SK-N-SH (cell line): ENCODE data around the gene OCSTAMP. TPM values are rescaled to one million over a fixed set of nuclear protein-coding genes. Genes with fewer than 3 reads are reported as not detected.

ENCODE experiments used
- CTCF ChIA-PET: fragments of 300-600, 350-600 bp; formaldehyde crosslinking; extraction: SDS; loops from one replicate; lab custom pipeline; 2021; lab: Yijun Ruan, JAX
- POLR2A ChIA-PET: fragments of 350-600 bp; sonication (Branson Sonifier 250); formaldehyde crosslinking; extraction: SDS; loops from one replicate; lab custom pipeline; 2020; ENCODE audit warnings: antibody characterized with exemption, inconsistent platforms; lab: Yijun Ruan, JAX
- DNase-seq: peaks from one replicate; pipeline ENCODE4 v3.0.0; 2012
- H2AFZ ChIP-seq: fragments of 200-600 bp; sonication (generic); 2 replicates; pipeline ENCODE4 v1.8.1; 2016; ENCODE audit warnings: antibody characterized with exemption, mild to moderate bottlenecking, low read depth
- H3F3A ChIP-seq: fragments of 200-600 bp; sonication (generic); replicated peaks from 2 replicates; pipeline ENCODE3; 2016; ENCODE audit warnings: antibody characterized with exemption, mild to moderate bottlenecking; ENCODE audit not compliant: insufficient read depth
- H3K27ac ChIP-seq, 2 experiments: fragments of 200-500 bp in 1 of 2; fragments of 200-600 bp in 1 of 2; sonication (Bioruptor generic) in 1 of 2; sonication (generic), shearing (Covaris generic) in 1 of 2; 2 replicates each; pipeline versions ENCODE4 v1.5.1 to v1.6.1; 2014 to 2016; ENCODE audit warnings: low read depth in 2 of 2, inconsistent platforms in 1 of 2, low read length in 1 of 2, mild to moderate bottlenecking in 1 of 2, mixed read lengths in 1 of 2
- H3K27me3 ChIP-seq: fragments of 200-600 bp; sonication (generic), shearing (Covaris generic); 2 replicates; pipeline ENCODE4 v1.6.1; 2016; ENCODE audit warnings: mixed run types; ENCODE audit not compliant: insufficient read depth
- H3K36me3 ChIP-seq, 2 experiments: fragments of 200-500 bp in 1 of 2; fragments of 200-600 bp in 1 of 2; sonication (Bioruptor generic) in 1 of 2; sonication (generic) in 1 of 2; replicated peaks in 1 of 2; 2 replicates each; pipeline versions ENCODE3 to v1.5.1; 2014 to 2016; ENCODE audit warnings: low read length in 1 of 2, mild to moderate bottlenecking in 1 of 2; ENCODE audit not compliant: insufficient read depth in 2 of 2, control insufficient read depth in 1 of 2
- H3K4me1 ChIP-seq, 2 experiments: fragments of 200-500 bp in 1 of 2; fragments of 200-600 bp in 1 of 2; sonication (Bioruptor generic) in 1 of 2; sonication (generic), shearing (Covaris generic) in 1 of 2; 2 replicates each; pipeline versions ENCODE4 v1.5.1 to v1.6.1; 2014 to 2016; ENCODE audit warnings: low read depth in 1 of 2, low read length in 1 of 2, mixed run types in 1 of 2; ENCODE audit not compliant: insufficient read depth in 2 of 2, control insufficient read depth in 1 of 2
- H3K4me2 ChIP-seq: fragments of 200-600 bp; sonication (generic), shearing (Covaris generic); 2 replicates; pipeline ENCODE4 v1.6.1; 2017; ENCODE audit warnings: mixed run types
- H3K4me3 ChIP-seq, 2 experiments: fragments of 200-500 bp in 1 of 2; fragments of 200-600 bp in 1 of 2; sonication (Bioruptor generic) in 1 of 2; sonication (generic), shearing (Covaris generic) in 1 of 2; 2 replicates each; pipeline versions ENCODE4 v1.5.1 to v1.8.1; 2014 to 2016; ENCODE audit warnings: low read depth in 2 of 2, inconsistent platforms in 1 of 2, low read length in 1 of 2, mild to moderate bottlenecking in 1 of 2, mixed read lengths in 1 of 2, moderate library complexity in 1 of 2
- H3K79me2 ChIP-seq: fragments of 200-600 bp; sonication (generic); 2 replicates; pipeline ENCODE4 v1.8.1; 2017; ENCODE audit warnings: mild to moderate bottlenecking; ENCODE audit not compliant: insufficient read depth
- H3K9ac ChIP-seq: fragments of 200-600 bp; sonication (generic); 2 replicates; pipeline ENCODE4 v1.6.1; 2017; ENCODE audit warnings: mixed run types
- H3K9me2 ChIP-seq: fragments of 200-600 bp; sonication (generic); 2 replicates; pipeline ENCODE4 v1.6.1; 2017; ENCODE audit warnings: mixed run types
- H3K9me3 ChIP-seq: fragments of 200-600 bp; sonication (generic); 2 replicates; pipeline ENCODE4 v1.6.1; 2017; ENCODE audit warnings: mixed run types, mild to moderate bottlenecking, moderate library complexity
- H4K20me1 ChIP-seq: fragments of 200-600 bp; sonication (generic); 2 replicates; pipeline ENCODE4 v1.6.1; 2017; ENCODE audit warnings: mild to moderate bottlenecking, mixed run types; ENCODE audit not compliant: insufficient read depth
- CHD2 ChIP-seq: fragments of 150-350 bp; IDR thresholded peaks from 2 replicates; pipeline ENCODE4 v1.6.1; 2018; ENCODE audit warnings: low read length; ENCODE audit not compliant: partially characterized antibody
- ELF1 ChIP-seq: IDR thresholded peaks from 2 replicates; pipeline ENCODE4 v1.4.0; 2012
- EZH2phosphoT487 ChIP-seq: fragments of 200-600 bp; sonication (generic); IDR thresholded peaks from 2 replicates; pipeline ENCODE4 v1.6.1; 2017; ENCODE audit warnings: low read depth, mixed run types, mild to moderate bottlenecking, antibody characterized with exemption, moderate library complexity, borderline replicate concordance
- FOXM1 ChIP-seq: IDR thresholded peaks from 2 replicates; pipeline ENCODE4 v1.4.0; 2012; ENCODE audit warnings: low read depth, mild to moderate bottlenecking
- GABPA ChIP-seq: IDR thresholded peaks from 2 replicates; pipeline ENCODE4 v1.4.0; 2012; ENCODE audit warnings: low read depth, mild to moderate bottlenecking
- GATA2 ChIP-seq: sonication (generic); formaldehyde crosslinking; IDR thresholded peaks from 2 replicates; pipeline ENCODE4 v1.5.0; 2020; ENCODE audit warnings: mild to moderate bottlenecking, missing genetic modification reagents
- JUND ChIP-seq: IDR thresholded peaks from 2 replicates; pipeline ENCODE4 v1.4.0; 2012
- MEF2A ChIP-seq: IDR thresholded peaks from 2 replicates; pipeline ENCODE4 v1.4.0; 2012; ENCODE audit warnings: low read depth, borderline replicate concordance
- POLR2AphosphoS5 ChIP-seq: IDR thresholded peaks from 2 replicates; pipeline ENCODE4 v1.6.1; 2012; ENCODE audit warnings: low read depth, low read length
- RAD21 ChIP-seq: IDR thresholded peaks from 2 replicates; pipeline ENCODE4 v1.6.1; 2012; ENCODE audit warnings: mild to moderate bottlenecking, low read length
- SIN3A ChIP-seq: IDR thresholded peaks from 2 replicates; pipeline ENCODE4 v1.6.1; 2012; ENCODE audit warnings: low read depth, mild to moderate bottlenecking, low read length, moderate library complexity, borderline replicate concordance
- SMC3 ChIP-seq: IDR thresholded peaks from 2 replicates; pipeline ENCODE4 v1.6.1; 2012; ENCODE audit warnings: low read depth, low read length, improper control_type of control experiment
- TAF1 ChIP-seq: IDR thresholded peaks from 2 replicates; pipeline ENCODE4 v1.6.1; 2012; ENCODE audit warnings: low read depth, mild to moderate bottlenecking, low read length, moderate library complexity, borderline replicate concordance
- TEAD4 ChIP-seq: IDR thresholded peaks from 2 replicates; pipeline ENCODE4 v1.4.0; 2012; ENCODE audit warnings: mild to moderate bottlenecking, borderline replicate concordance; ENCODE audit not compliant: insufficient read depth
- WGBS: methylation state at CpG from one replicate; pipeline ENCODE4 v1.1.6; 2017; ENCODE audit warnings: low lambda C conversion rate; 5-methylcytosine and 5-hydroxymethylcytosine counted together
- polyA plus RNA-seq, 3 experiments: library from polyadenylated mRNA; depleted of rRNA; stranded (reverse); fragments of >200 nt; gene quantifications; 2 replicates each; pipeline ENCODE4 v1.2.3, GENCODE V29; 2012
- TF ChIP-seq, protein P1 (sequence below): IDR thresholded peaks from 2 replicates; pipeline ENCODE4 v1.6.1; 2012; ENCODE audit warnings: mild to moderate bottlenecking, low read depth, low read length, moderate library complexity
- TF ChIP-seq, protein P2 (sequence below): fragments of 150-350 bp; IDR thresholded peaks from 2 replicates; pipeline ENCODE4 v1.6.1; 2017; ENCODE audit warnings: antibody characterized with exemption, low read length, low read depth, borderline replicate concordance
- TF ChIP-seq, protein P3 (sequence below): IDR thresholded peaks from 2 replicates; pipeline ENCODE4 v1.4.0; 2012; ENCODE audit warnings: low read depth
- TF ChIP-seq, protein P4 (sequence below): fragments of 200-600 bp; sonication (generic); IDR thresholded peaks from 2 replicates; pipeline ENCODE4 v1.6.1; 2017; ENCODE audit warnings: antibody characterized with exemption, mild to moderate bottlenecking, moderate library complexity

The OCSTAMP gene
- polyA plus RNA-seq, 1 of the 3 experiments (the other 2 are of a cell fraction), result not detected

DNA sequence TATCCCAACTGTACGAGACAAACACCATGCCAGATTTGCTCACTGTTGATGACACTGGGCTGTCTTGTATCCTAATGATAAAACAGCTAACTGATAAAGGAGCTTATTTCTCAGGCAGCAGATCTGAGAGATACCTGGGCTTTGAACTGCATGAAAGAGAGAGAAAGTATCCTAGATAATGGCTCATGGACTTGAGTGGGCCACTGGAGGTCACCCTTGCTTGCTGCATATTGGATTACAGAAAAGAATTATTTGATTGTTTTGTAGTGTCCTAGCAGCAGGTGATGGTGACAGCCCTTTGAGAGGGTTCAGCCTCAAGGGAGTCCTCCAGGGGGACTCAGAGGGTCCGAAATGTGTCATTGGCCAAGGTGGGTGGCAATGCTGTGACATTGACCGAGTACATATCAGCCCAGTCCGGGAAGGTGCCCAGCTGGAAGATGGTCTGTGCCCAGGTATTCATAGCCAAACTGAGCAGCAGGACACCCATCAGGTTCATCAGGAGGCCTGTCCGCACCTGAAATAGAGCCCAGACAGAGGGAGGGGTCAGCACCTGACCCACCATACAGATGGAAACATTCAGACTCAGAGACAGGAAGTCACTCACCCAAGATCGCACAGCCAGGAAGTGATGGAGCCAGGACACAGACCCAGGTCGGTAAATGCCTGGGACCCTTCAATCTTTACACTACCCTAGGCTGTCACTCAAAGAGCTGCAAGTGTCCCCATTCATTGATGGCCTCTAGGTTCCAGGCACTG lies 9.4 kb upstream of the OCSTAMP start:
- no peak for DNase-seq
- H3K4me3 ChIP-seq, result no peak overlapping the region
- no peaks in the 10 kb centered on the region for H3K9me3 ChIP-seq
- no peaks in the 10 kb centered on the region for H3K9me2 ChIP-seq
- ChIA-PET POLR2A (no interaction called here), CTCF (interaction anchor here (0.7 to 9.0 kb wide), 11 partner anchors 10 to 431 kb away, joined by 3 to 102 read pairs (median 4); partner anchors contain the start of gene OCSTAMP)
- H3K79me2 ChIP-seq, result no peaks in the 10 kb centered on the region
- no peak overlapping the region for H3K4me2 ChIP-seq
- TF ChIP-seq SMC3, result peak; percentile 29; the same call in 1 of the 2 replicates
- peak; percentile 65 for TF ChIP-seq RAD21
- TF ChIP-seq TAF1, result no peak
- peaks cover 0 to 9% of the 10 kb centered on the region in 2 experiments; a peak in 1 of 4 replicates for H3K4me1 ChIP-seq
- no peaks in the 10 kb centered on the region for H3F3A ChIP-seq
- H3K9ac ChIP-seq, result no peak overlapping the region
- no peak overlapping the region for H2AFZ ChIP-seq
- H3K36me3 ChIP-seq, result no peaks in the 10 kb centered on the region
- WGBS, result 58% methylated on average over 3 of the region's 7 CpGs
- H3K27ac ChIP-seq, result no peak overlapping the region
- no peaks in the 10 kb centered on the region; the same call in 1 of the 2 replicates for H3K27me3 ChIP-seq
- no peaks in the 10 kb centered on the region for H4K20me1 ChIP-seq

DNA sequence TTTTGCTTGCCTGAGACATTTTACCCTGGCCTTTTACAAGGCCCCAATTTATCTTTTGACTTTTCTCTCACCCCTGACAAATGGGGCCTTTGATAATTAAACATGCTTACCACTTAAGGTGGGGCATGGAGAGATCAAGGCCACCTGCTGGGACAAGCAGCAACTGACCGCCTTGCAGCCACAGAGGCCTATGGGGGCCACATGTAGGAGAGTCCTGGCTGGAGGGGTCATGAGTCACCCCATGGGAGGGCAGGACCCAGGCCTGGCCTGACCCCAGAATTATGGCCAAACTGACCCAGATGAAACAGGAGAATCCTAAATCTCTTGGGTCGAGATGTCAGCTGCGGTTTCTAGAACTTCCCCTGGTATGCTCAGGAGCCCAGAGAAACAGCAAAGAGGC lies 8.5 kb upstream of the OCSTAMP start:
- H3K9me2 ChIP-seq, result no peaks in the 10 kb centered on the region
- no peaks in the 10 kb centered on the region; the same call in 1 of the 2 replicates for H3K27me3 ChIP-seq
- peaks cover 0 to 9% of the 10 kb centered on the region in 2 experiments; a peak in 1 of 4 replicates for H3K4me1 ChIP-seq
- no peak overlapping the region for H3K27ac ChIP-seq
- H4K20me1 ChIP-seq, result no peaks in the 10 kb centered on the region
- no peak overlapping the region for H2AFZ ChIP-seq
- H3K9ac ChIP-seq, result no peak overlapping the region
- H3K36me3 ChIP-seq, result no peaks in the 10 kb centered on the region
- no peaks in the 10 kb centered on the region for H3K79me2 ChIP-seq
- H3K4me3 ChIP-seq, result no peak overlapping the region
- CTCF ChIA-PET, result interaction anchor here (0.7 to 9.0 kb wide), 11 partner anchors 9 to 430 kb away, joined by 3 to 102 read pairs (median 4); partner anchors contain the start of gene OCSTAMP
- 79% methylated on average over 2 of the region's 3 CpGs for WGBS
- DNase-seq, result no peak
- no peaks in the 10 kb centered on the region for H3F3A ChIP-seq
- no peaks in the 10 kb centered on the region for H3K9me3 ChIP-seq
- no peak overlapping the region for H3K4me2 ChIP-seq
- POLR2A ChIA-PET, result no interaction called here
- no peak for TF ChIP-seq SIN3A
- TF ChIP-seq ELF1, result no peak
- no peak for TF ChIP-seq GABPA
- TF ChIP-seq FOXM1, result no peak
- no peak for TF ChIP-seq POLR2AphosphoS5
- TF ChIP-seq GATA2, result no peak
- TF ChIP-seq CHD2, result no peak
- TF ChIP-seq JUND, result no peak
- TF ChIP-seq EZH2phosphoT487, result no peak
- TF ChIP-seq, protein P1, sequence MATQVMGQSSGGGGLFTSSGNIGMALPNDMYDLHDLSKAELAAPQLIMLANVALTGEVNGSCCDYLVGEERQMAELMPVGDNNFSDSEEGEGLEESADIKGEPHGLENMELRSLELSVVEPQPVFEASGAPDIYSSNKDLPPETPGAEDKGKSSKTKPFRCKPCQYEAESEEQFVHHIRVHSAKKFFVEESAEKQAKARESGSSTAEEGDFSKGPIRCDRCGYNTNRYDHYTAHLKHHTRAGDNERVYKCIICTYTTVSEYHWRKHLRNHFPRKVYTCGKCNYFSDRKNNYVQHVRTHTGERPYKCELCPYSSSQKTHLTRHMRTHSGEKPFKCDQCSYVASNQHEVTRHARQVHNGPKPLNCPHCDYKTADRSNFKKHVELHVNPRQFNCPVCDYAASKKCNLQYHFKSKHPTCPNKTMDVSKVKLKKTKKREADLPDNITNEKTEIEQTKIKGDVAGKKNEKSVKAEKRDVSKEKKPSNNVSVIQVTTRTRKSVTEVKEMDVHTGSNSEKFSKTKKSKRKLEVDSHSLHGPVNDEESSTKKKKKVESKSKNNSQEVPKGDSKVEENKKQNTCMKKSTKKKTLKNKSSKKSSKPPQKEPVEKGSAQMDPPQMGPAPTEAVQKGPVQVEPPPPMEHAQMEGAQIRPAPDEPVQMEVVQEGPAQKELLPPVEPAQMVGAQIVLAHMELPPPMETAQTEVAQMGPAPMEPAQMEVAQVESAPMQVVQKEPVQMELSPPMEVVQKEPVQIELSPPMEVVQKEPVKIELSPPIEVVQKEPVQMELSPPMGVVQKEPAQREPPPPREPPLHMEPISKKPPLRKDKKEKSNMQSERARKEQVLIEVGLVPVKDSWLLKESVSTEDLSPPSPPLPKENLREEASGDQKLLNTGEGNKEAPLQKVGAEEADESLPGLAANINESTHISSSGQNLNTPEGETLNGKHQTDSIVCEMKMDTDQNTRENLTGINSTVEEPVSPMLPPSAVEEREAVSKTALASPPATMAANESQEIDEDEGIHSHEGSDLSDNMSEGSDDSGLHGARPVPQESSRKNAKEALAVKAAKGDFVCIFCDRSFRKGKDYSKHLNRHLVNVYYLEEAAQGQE, result no peak
- TF ChIP-seq, protein P2, sequence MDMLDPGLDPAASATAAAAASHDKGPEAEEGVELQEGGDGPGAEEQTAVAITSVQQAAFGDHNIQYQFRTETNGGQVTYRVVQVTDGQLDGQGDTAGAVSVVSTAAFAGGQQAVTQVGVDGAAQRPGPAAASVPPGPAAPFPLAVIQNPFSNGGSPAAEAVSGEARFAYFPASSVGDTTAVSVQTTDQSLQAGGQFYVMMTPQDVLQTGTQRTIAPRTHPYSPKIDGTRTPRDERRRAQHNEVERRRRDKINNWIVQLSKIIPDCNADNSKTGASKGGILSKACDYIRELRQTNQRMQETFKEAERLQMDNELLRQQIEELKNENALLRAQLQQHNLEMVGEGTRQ, result no peak
- TF ChIP-seq, protein P3, sequence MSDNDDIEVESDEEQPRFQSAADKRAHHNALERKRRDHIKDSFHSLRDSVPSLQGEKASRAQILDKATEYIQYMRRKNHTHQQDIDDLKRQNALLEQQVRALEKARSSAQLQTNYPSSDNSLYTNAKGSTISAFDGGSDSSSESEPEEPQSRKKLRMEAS, result no peak
- TF ChIP-seq, protein P4, sequence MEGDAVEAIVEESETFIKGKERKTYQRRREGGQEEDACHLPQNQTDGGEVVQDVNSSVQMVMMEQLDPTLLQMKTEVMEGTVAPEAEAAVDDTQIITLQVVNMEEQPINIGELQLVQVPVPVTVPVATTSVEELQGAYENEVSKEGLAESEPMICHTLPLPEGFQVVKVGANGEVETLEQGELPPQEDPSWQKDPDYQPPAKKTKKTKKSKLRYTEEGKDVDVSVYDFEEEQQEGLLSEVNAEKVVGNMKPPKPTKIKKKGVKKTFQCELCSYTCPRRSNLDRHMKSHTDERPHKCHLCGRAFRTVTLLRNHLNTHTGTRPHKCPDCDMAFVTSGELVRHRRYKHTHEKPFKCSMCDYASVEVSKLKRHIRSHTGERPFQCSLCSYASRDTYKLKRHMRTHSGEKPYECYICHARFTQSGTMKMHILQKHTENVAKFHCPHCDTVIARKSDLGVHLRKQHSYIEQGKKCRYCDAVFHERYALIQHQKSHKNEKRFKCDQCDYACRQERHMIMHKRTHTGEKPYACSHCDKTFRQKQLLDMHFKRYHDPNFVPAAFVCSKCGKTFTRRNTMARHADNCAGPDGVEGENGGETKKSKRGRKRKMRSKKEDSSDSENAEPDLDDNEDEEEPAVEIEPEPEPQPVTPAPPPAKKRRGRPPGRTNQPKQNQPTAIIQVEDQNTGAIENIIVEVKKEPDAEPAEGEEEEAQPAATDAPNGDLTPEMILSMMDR, result no peak
- no peak for TF ChIP-seq SMC3
- no peak for TF ChIP-seq TEAD4
- no peak for TF ChIP-seq MEF2A
- TF ChIP-seq, all 33 proteins: peak for 0
